ENCODE data around the gene HPS1. TPM values are rescaled to one million over a fixed set of nuclear protein-coding genes. Genes with fewer than 3 reads are reported as not detected.

The HPS1 gene
- total and polyA plus RNA-seq, 4 donors = 14.5 to 44.3 (median 34.2) TPM

GRCh38 chr10:98433881-98434732 lies 12.6 kb downstream of the HPS1 start:
- H3K27me3 ChIP-seq (ENCODE audit: control insufficient read depth, insufficient read depth, low read length) = no peaks in the 10 kb centered on the region
- peaks cover 49% of the 10 kb centered on the region for H3K36me3 ChIP-seq (ENCODE audit: control insufficient read depth, insufficient read depth, low read length)
- no peak for DNase-seq (ENCODE audit: low read depth in 4 of 6, low spot score in 6 of 6)
- WGBS (ENCODE audit: insufficient coverage) = over 99% methylated on average over 15 of the region's 21 CpGs
- no peaks in the 10 kb centered on the region for H3K4me1 ChIP-seq (ENCODE audit: control insufficient read depth, insufficient read depth, low read length)
- peaks cover 2% of the 10 kb centered on the region for H3K9me3 ChIP-seq (ENCODE audit: control insufficient read depth, insufficient read depth, low read length)
- H3K27ac ChIP-seq (ENCODE audit: low read depth, low read length) = no peak overlapping the region
- no peak overlapping the region for H3K4me3 ChIP-seq (ENCODE audit: low read depth, low read length)

- no peak for DNase-seq (ENCODE audit: low read depth in 4 of 6, low spot score in 6 of 6)
- Histone ChIP-seq H3K4me3 (ENCODE audit: low read depth, low read length) (no peak overlapping the region), H3K36me3 (ENCODE audit: control insufficient read depth, insufficient read depth, low read length) (peaks cover 44% of the 10 kb centered on the region), H3K27ac (ENCODE audit: low read depth, low read length) (no peak overlapping the region), H3K9me3 (ENCODE audit: control insufficient read depth, insufficient read depth, low read length) (peaks cover 2% of the 10 kb centered on the region), H3K4me1 (ENCODE audit: control insufficient read depth, insufficient read depth, low read length) (no peaks in the 10 kb centered on the region), H3K27me3 (ENCODE audit: control insufficient read depth, insufficient read depth, low read length) (no peaks in the 10 kb centered on the region)
- no CpG with 5 or more reads among the region's 1 CpG for WGBS (ENCODE audit: insufficient coverage)
Observed at GRCh38 chr10:98433371-98433770, 13.4 kb downstream of the HPS1 start.

- Histone ChIP-seq H3K27ac (ENCODE audit: low read depth, low read length) (no peak overlapping the region), H3K4me1 (ENCODE audit: control insufficient read depth, insufficient read depth, low read length) (no peaks in the 10 kb centered on the region), H3K9me3 (ENCODE audit: control insufficient read depth, insufficient read depth, low read length) (peaks cover 2% of the 10 kb centered on the region), H3K36me3 (ENCODE audit: control insufficient read depth, insufficient read depth, low read length) (peaks cover 46% of the 10 kb centered on the region), H3K27me3 (ENCODE audit: control insufficient read depth, insufficient read depth, low read length) (no peaks in the 10 kb centered on the region), H3K4me3 (ENCODE audit: low read depth, low read length) (no peak overlapping the region)
- WGBS (ENCODE audit: insufficient coverage) = no CpG with 5 or more reads among the region's 1 CpG
- DNase-seq (ENCODE audit: low read depth in 4 of 6, low spot score in 6 of 6) = no peak
Observed at GRCh38 chr10:98432330-98432729, 14.4 kb downstream of the HPS1 start.

GRCh38 chr10:98431016-98431415 lies 15.7 kb downstream of the HPS1 start:
- H3K4me3 ChIP-seq (ENCODE audit: low read depth, low read length) = no peak overlapping the region
- no peaks in the 10 kb centered on the region for H3K4me1 ChIP-seq (ENCODE audit: control insufficient read depth, insufficient read depth, low read length)
- 92% methylated on average over 8 of the region's 8 CpGs for WGBS (ENCODE audit: insufficient coverage)
- no peak overlapping the region for H3K27ac ChIP-seq (ENCODE audit: low read depth, low read length)
- H3K36me3 ChIP-seq (ENCODE audit: control insufficient read depth, insufficient read depth, low read length) = peaks cover 57% of the 10 kb centered on the region
- H3K9me3 ChIP-seq (ENCODE audit: control insufficient read depth, insufficient read depth, low read length) = peaks cover 2% of the 10 kb centered on the region
- H3K27me3 ChIP-seq (ENCODE audit: control insufficient read depth, insufficient read depth, low read length) = no peaks in the 10 kb centered on the region
- DNase-seq (ENCODE audit: low read depth in 4 of 6, low spot score in 6 of 6) = no peak

GRCh38 chr10:98430427-98430826 lies 16.3 kb downstream of the HPS1 start:
- Histone ChIP-seq H3K27me3 (ENCODE audit: control insufficient read depth, insufficient read depth, low read length) (no peaks in the 10 kb centered on the region), H3K4me1 (ENCODE audit: control insufficient read depth, insufficient read depth, low read length) (no peaks in the 10 kb centered on the region), H3K9me3 (ENCODE audit: control insufficient read depth, insufficient read depth, low read length) (peaks cover 2% of the 10 kb centered on the region), H3K4me3 (ENCODE audit: low read depth, low read length) (no peak overlapping the region), H3K36me3 (ENCODE audit: control insufficient read depth, insufficient read depth, low read length) (peaks cover 60% of the 10 kb centered on the region), H3K27ac (ENCODE audit: low read depth, low read length) (no peak overlapping the region)
- no peak for DNase-seq (ENCODE audit: low read depth in 4 of 6, low spot score in 6 of 6)
- WGBS (ENCODE audit: insufficient coverage) = 98% methylated on average over 6 of the region's 8 CpGs

GRCh38 chr10:98429320-98430072 lies 17.2 kb downstream of the HPS1 start:
- Histone ChIP-seq H3K4me1 (ENCODE audit: control insufficient read depth, insufficient read depth, low read length) (no peaks in the 10 kb centered on the region), H3K36me3 (ENCODE audit: control insufficient read depth, insufficient read depth, low read length) (peaks cover 59% of the 10 kb centered on the region), H3K27ac (ENCODE audit: low read depth, low read length) (no peak overlapping the region), H3K4me3 (ENCODE audit: low read depth, low read length) (no peak overlapping the region), H3K27me3 (ENCODE audit: control insufficient read depth, insufficient read depth, low read length) (no peaks in the 10 kb centered on the region), H3K9me3 (ENCODE audit: control insufficient read depth, insufficient read depth, low read length) (peaks cover 2% of the 10 kb centered on the region)
- DNase-seq (ENCODE audit: low read depth in 4 of 6, low spot score in 6 of 6) = no peak
- 93% methylated on average over 19 of the region's 22 CpGs for WGBS (ENCODE audit: insufficient coverage)

- Histone ChIP-seq H3K4me3 (ENCODE audit: low read depth, low read length) (no peak overlapping the region), H3K27ac (ENCODE audit: low read depth, low read length) (no peak overlapping the region), H3K4me1 (ENCODE audit: control insufficient read depth, insufficient read depth, low read length) (no peaks in the 10 kb centered on the region), H3K36me3 (ENCODE audit: control insufficient read depth, insufficient read depth, low read length) (peaks cover 64% of the 10 kb centered on the region), H3K27me3 (ENCODE audit: control insufficient read depth, insufficient read depth, low read length) (no peaks in the 10 kb centered on the region), H3K9me3 (ENCODE audit: control insufficient read depth, insufficient read depth, low read length) (peaks cover 2% of the 10 kb centered on the region)
- 97% methylated on average over 5 of the region's 7 CpGs for WGBS (ENCODE audit: insufficient coverage)
- DNase-seq (ENCODE audit: low read depth in 4 of 6, low spot score in 6 of 6) = no peak
Observed at GRCh38 chr10:98427011-98427515, 19.7 kb downstream of the HPS1 start.

GRCh38 chr10:98425511-98426352 lies 21.0 kb downstream of the HPS1 start:
- H3K27me3 ChIP-seq (ENCODE audit: control insufficient read depth, insufficient read depth, low read length) = no peaks in the 10 kb centered on the region
- no peak overlapping the region for H3K4me3 ChIP-seq (ENCODE audit: low read depth, low read length)
- H3K9me3 ChIP-seq (ENCODE audit: control insufficient read depth, insufficient read depth, low read length) = no peaks in the 10 kb centered on the region
- H3K4me1 ChIP-seq (ENCODE audit: control insufficient read depth, insufficient read depth, low read length) = no peaks in the 10 kb centered on the region
- DNase-seq (ENCODE audit: low read depth in 4 of 6, low spot score in 6 of 6) = no peak
- peaks cover 61% of the 10 kb centered on the region for H3K36me3 ChIP-seq (ENCODE audit: control insufficient read depth, insufficient read depth, low read length)
- no peak overlapping the region for H3K27ac ChIP-seq (ENCODE audit: low read depth, low read length)
- 78% methylated on average over 17 of the region's 21 CpGs for WGBS (ENCODE audit: insufficient coverage)
